Measurements from ENCODE around the gene BOLA3.

DNA sequence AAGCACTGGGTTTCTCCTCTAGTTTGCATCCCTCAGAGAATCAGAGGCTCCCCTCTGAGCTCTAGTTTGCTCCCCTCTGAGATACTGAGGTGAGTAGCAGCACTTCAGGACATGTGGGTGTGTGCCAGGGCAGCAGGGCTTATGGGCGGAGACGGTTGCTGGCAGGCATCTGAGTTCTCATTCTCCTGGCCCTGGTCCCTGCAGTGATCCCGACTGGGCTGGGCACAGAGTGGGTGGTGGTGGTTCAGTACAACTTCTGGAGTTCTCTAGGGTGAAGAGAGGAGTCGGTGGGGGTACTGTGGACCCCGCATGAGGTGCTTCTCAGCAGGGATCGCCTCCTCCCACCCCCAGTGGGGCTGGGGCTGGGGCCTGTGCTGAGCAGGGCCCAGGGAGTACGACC is 47.9 kb downstream of the BOLA3 start:
- TF ChIP-seq, protein P1, sequence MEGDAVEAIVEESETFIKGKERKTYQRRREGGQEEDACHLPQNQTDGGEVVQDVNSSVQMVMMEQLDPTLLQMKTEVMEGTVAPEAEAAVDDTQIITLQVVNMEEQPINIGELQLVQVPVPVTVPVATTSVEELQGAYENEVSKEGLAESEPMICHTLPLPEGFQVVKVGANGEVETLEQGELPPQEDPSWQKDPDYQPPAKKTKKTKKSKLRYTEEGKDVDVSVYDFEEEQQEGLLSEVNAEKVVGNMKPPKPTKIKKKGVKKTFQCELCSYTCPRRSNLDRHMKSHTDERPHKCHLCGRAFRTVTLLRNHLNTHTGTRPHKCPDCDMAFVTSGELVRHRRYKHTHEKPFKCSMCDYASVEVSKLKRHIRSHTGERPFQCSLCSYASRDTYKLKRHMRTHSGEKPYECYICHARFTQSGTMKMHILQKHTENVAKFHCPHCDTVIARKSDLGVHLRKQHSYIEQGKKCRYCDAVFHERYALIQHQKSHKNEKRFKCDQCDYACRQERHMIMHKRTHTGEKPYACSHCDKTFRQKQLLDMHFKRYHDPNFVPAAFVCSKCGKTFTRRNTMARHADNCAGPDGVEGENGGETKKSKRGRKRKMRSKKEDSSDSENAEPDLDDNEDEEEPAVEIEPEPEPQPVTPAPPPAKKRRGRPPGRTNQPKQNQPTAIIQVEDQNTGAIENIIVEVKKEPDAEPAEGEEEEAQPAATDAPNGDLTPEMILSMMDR (conservative IDR thresholded peaks at IDR 0.05): no peak
- no peak for TF ChIP-seq ZFX (IDR thresholded peaks at IDR 0.05)

All from C4-2B (cell line).